IPS DF 6.9 (cell line): ENCODE data around the gene AEN.
A peak's percentile ranks its signal among the peaks of the same experiment; 100 is the strongest.

Source experiments
- DNase-seq: peaks from one replicate; pipeline ENCODE4 v3.0.0-alpha.2; 2013; ENCODE audit warnings: low read depth, low spot score
- H3K27ac ChIP-seq: one replicate; pipeline ENCODE4 v1.5.1; 2013; ENCODE audit warnings: low read length, control low read depth
- H3K27me3 ChIP-seq: 2 replicates; pipeline ENCODE4 v1.6.1; 2013; ENCODE audit warnings: mild to moderate bottlenecking, low read length; ENCODE audit not compliant: control insufficient read depth, insufficient read depth
- H3K36me3 ChIP-seq: 2 replicates; pipeline ENCODE4 v1.6.1; 2013; ENCODE audit warnings: low read length; ENCODE audit not compliant: control insufficient read depth, insufficient read depth
- H3K4me1 ChIP-seq: 2 replicates; pipeline ENCODE4 v1.6.1; 2013; ENCODE audit warnings: low read length; ENCODE audit not compliant: control insufficient read depth, insufficient read depth
- H3K4me3 ChIP-seq: 2 replicates; pipeline ENCODE4 v1.5.1; 2013; ENCODE audit warnings: mild to moderate bottlenecking, low read length
- H3K9me3 ChIP-seq: 2 replicates; pipeline ENCODE4 v1.6.1; 2013; ENCODE audit warnings: low read length, inconsistent platforms; ENCODE audit not compliant: control insufficient read depth, insufficient read depth
- WGBS: extraction: QIAGEN DNeasy Blood & Tissue Kit; methylation state at CpG from one replicate; pipeline ENCODE4 v1.1.7; 2013; ENCODE audit warnings: mixed read lengths, missing lambda C conversion rate; ENCODE audit not compliant: insufficient read length, insufficient coverage; 5-methylcytosine and 5-hydroxymethylcytosine counted together

AEN gene

GRCh38 chr15:88604381-88605188, 16.6 kb upstream of the AEN start:
- Histone ChIP-seq H3K4me1 (0 out of 2 replicates have a peak, but pooled peaks cover 5% of the 10 kb centered on the region), H3K4me3 (peak overlapping the region; percentile 17; the same call in 1 of the 2 replicates), H3K36me3 (no peaks in the 10 kb centered on the region), H3K27ac (no peak overlapping the region), H3K9me3 (no peaks in the 10 kb centered on the region), H3K27me3 (peaks cover 35% of the 10 kb centered on the region)
- DNase-seq = no peak
- WGBS = no CpG with 5 or more reads among the region's 46 CpGs

GRCh38 chr15:88605189-88606069, 15.7 kb upstream of the AEN start:
- Histone ChIP-seq H3K27me3 (peaks cover 35% of the 10 kb centered on the region), H3K27ac (no peak overlapping the region), H3K4me1 (peaks cover 6% of the 10 kb centered on the region; the same call in 1 of the 2 replicates), H3K9me3 (no peaks in the 10 kb centered on the region), H3K4me3 (peak overlapping the region; percentile 19; the same call in 1 of the 2 replicates), H3K36me3 (no peaks in the 10 kb centered on the region)
- DNase-seq = no peak
- no CpG with 5 or more reads among the region's 58 CpGs for WGBS

- no peak overlapping the region for H3K27ac ChIP-seq
- H3K36me3 ChIP-seq = no peaks in the 10 kb centered on the region
- WGBS = no CpG with 5 or more reads among the region's 26 CpGs
- peaks cover 8% of the 10 kb centered on the region for H3K4me1 ChIP-seq
- no peaks in the 10 kb centered on the region for H3K9me3 ChIP-seq
- DNase-seq = no peak
- H3K4me3 ChIP-seq = peak overlapping the region; percentile 19; the same call in 1 of the 2 replicates
- H3K27me3 ChIP-seq = peaks cover 35% of the 10 kb centered on the region
Measured at GRCh38 chr15:88606070-88606794, 14.9 kb upstream of the AEN start.

GRCh38 chr15:88607951-88608350, 13.2 kb upstream of the AEN start:
- no peak for DNase-seq
- Histone ChIP-seq H3K4me1 (peaks cover 18% of the 10 kb centered on the region), H3K27ac (no peak overlapping the region), H3K36me3 (no peaks in the 10 kb centered on the region), H3K4me3 (no peak overlapping the region), H3K27me3 (peaks cover 33% of the 10 kb centered on the region), H3K9me3 (no peaks in the 10 kb centered on the region)
- WGBS = no CpG with 5 or more reads among the region's 1 CpG

- no peaks in the 10 kb centered on the region for H3K36me3 ChIP-seq
- peaks cover 30% of the 10 kb centered on the region for H3K27me3 ChIP-seq
- H3K4me1 ChIP-seq = peaks cover 20% of the 10 kb centered on the region
- H3K9me3 ChIP-seq = no peaks in the 10 kb centered on the region
- H3K27ac ChIP-seq = no peak overlapping the region
- WGBS = no CpG with 5 or more reads among the region's 4 CpGs
- no peak overlapping the region for H3K4me3 ChIP-seq
- no peak for DNase-seq
Measured at GRCh38 chr15:88608607-88609181, 12.4 kb upstream of the AEN start.

GRCh38 chr15:88609344-88610090, 11.6 kb upstream of the AEN start:
- Histone ChIP-seq H3K4me3 (no peak overlapping the region), H3K27me3 (peaks cover 23% of the 10 kb centered on the region), H3K36me3 (no peaks in the 10 kb centered on the region), H3K27ac (no peak overlapping the region), H3K9me3 (no peaks in the 10 kb centered on the region), H3K4me1 (peaks cover 19% of the 10 kb centered on the region)
- WGBS = no CpG with 5 or more reads among the region's 4 CpGs
- no peak for DNase-seq

- no peak for DNase-seq
- H3K27ac ChIP-seq = no peak overlapping the region
- no peaks in the 10 kb centered on the region for H3K9me3 ChIP-seq
- peaks cover 13% of the 10 kb centered on the region for H3K27me3 ChIP-seq
- H3K4me3 ChIP-seq = no peak overlapping the region
- H3K36me3 ChIP-seq = no peaks in the 10 kb centered on the region
- H3K4me1 ChIP-seq = peaks cover 22% of the 10 kb centered on the region
- WGBS = no CpG with 5 or more reads among the region's 4 CpGs
Measured at GRCh38 chr15:88610701-88611231, 10.4 kb upstream of the AEN start.

GRCh38 chr15:88612186-88612796, 8.8 kb upstream of the AEN start:
- no peaks in the 10 kb centered on the region for H3K9me3 ChIP-seq
- no peak overlapping the region for H3K4me3 ChIP-seq
- no peaks in the 10 kb centered on the region for H3K36me3 ChIP-seq
- no peak for DNase-seq
- peaks cover 3% of the 10 kb centered on the region; the same call in 1 of the 2 replicates for H3K27me3 ChIP-seq
- no CpG with 5 or more reads among the region's 7 CpGs for WGBS
- peaks cover 19% of the 10 kb centered on the region for H3K4me1 ChIP-seq
- H3K27ac ChIP-seq = no peak overlapping the region
